GM21717 (cell line): Measurements from ENCODE around the gene TEAD2.

Experiments used
- ATAC-seq: cut with Tn5 transposase; IDR thresholded peaks from one replicate; pipeline ENCODE4 v1.9.1; 2021; ENCODE audit warnings: mild to moderate bottlenecking, moderate library complexity; ENCODE audit not compliant: unreplicated experiment

TEAD2 gene

GRCh38 chr19:49348305-49349189 lies 13.7 kb downstream of the TEAD2 start:
- no peak for ATAC-seq

GRCh38 chr19:49347835-49348234 lies 14.4 kb downstream of the TEAD2 start:
- no peak for ATAC-seq

- no peak for ATAC-seq
These were observed 15.0 kb downstream of the TEAD2 start for GRCh38 chr19:49347191-49347590.

GRCh38 chr19:49344505-49345423 lies 17.5 kb downstream of the TEAD2 start:
- ATAC-seq, result no peak

- no peak for ATAC-seq
These were observed 19.1 kb downstream of the TEAD2 start for GRCh38 chr19:49343123-49343522.

- ATAC-seq, result no peak
These were observed 19.9 kb downstream of the TEAD2 start for GRCh38 chr19:49342291-49342721.

- ATAC-seq, result no peak
These were observed 21.1 kb downstream of the TEAD2 start for GRCh38 chr19:49340865-49341718.

- no peak for ATAC-seq
These were observed 21.9 kb downstream of the TEAD2 start for GRCh38 chr19:49340069-49340864.

GRCh38 chr19:49339301-49340068 lies 22.7 kb downstream of the TEAD2 start:
- ATAC-seq, result no peak

GRCh38 chr19:49338691-49339300 lies 23.4 kb downstream of the TEAD2 start:
- ATAC-seq, result no peak

GRCh38 chr19:49338023-49338677 lies 24.1 kb downstream of the TEAD2 start:
- no peak for ATAC-seq

GRCh38 chr19:49337267-49338022 lies 24.8 kb downstream of the TEAD2 start:
- no peak for ATAC-seq

- no peak for ATAC-seq
These were observed 25.5 kb downstream of the TEAD2 start for GRCh38 chr19:49336482-49337266.

- ATAC-seq, result no peak
These were observed 26.3 kb downstream of the TEAD2 start for GRCh38 chr19:49335784-49336481.

- no peak for ATAC-seq
These were observed 27.0 kb downstream of the TEAD2 start, which contains the start of gene CD37 for GRCh38 chr19:49335071-49335783. Gene CD37, plus strand, starts transcription at chr19:49335406. Its CDS starts 135 bp downstream, at chr19:49335541.
